A549 treated with AZD2906 at 1 μM for 4 hours (cell line): Measurements from ENCODE around the gene NDUFA13. TPM values are rescaled to one million over a fixed set of nuclear protein-coding genes. Genes with fewer than 3 reads are reported as not detected.

Experiments
- total RNA-seq: library from RNA; stranded (reverse); fragments of 200-300 nt; extraction: Qiagen RNA extraction; gene quantifications from 5 replicates; pipeline ENCODE4 v1.2.3, GENCODE V29; 2022

The NDUFA13 gene
- 149 to 172 TPM (median 159 TPM) in 5 replicates for total RNA-seq

DNA sequence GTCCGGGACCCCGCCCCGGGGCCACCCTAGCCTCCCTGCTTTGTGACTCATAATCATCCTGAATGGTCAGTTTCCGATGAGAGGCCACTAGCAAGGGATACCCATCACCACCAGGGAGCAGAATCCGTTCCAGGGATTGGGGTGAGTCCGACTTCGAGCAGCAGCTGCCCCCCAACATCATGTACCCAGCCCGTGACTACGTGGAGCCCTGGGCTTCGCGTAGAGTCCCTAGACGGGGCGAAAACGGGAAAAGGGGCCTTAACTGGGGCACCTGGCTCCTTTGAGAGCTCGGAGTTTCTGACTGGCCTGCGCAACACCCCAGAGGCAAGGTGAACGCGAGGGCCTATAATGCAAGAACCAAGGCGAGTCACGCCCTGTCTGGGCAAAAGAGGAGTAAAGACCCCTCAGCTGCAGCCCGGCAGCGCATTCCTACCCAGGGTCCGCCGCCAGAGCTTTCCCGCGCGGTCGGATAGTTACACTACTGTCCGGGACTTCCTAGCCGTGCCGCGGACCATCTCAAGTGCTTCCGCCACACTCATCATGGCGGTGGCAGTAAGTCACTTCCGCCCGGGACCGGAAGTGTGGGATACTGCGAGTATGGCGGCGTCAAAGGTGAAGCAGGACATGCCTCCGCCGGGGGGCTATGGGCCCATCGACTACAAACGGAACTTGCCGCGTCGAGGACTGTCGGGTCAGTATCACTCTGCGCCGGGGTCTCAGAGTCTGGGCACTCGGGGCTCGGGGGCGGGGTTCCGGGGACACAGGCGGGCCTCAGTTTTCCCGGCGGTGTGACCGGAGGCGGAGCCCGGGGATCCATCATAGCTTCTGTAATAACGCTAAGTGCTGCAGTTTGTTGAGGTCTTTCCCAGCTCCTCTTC lies at the start of gene NDUFA13:
Gene NDUFA13, plus strand, starts transcription at position 584 of the 878 bp plus-strand sequence. Its CDS starts 14 bp downstream, at position 598.

DNA sequence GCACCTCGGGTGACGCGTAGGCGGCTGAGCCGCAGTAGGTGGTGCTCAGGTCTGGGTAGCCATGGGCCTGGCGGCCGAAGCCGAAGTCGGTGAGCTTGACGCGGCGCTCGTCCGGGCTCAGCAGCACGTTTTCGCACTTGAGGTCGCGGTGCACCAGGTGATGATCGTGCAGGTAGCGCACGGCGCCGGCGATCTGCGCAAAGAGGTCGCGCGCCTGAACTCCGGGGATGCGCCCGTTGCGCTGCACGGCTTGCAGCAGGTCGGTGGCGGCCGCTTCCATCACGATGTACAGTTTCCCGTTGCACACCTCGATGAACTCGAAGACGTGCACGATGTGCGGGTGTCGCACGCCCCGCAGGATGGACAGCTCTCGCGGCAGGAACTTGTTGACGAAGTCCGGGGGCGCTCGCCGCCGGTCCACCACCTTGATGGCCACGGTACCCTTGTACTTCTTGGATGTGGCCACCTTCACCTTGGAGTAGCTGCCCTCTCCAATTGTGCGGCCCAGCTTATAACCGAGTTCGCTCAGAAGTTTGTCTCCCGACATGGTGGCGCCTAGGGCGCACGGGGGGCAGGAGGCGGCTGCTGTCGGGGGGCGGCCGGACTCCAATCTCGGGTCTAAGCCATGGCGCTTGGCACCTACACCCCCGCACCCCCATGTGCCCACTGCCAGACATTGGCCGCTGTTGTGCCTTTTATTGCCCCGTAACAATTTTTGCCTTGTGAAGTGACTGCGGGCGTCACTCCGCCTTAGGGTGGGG lies 964 bp upstream of the NDUFA13 start, which contains the start of gene TSSK6:
Gene TSSK6, minus strand, starts transcription at position 668 of the 761 bp plus-strand sequence. Its CDS starts 121 bp downstream, at position 547.

DNA sequence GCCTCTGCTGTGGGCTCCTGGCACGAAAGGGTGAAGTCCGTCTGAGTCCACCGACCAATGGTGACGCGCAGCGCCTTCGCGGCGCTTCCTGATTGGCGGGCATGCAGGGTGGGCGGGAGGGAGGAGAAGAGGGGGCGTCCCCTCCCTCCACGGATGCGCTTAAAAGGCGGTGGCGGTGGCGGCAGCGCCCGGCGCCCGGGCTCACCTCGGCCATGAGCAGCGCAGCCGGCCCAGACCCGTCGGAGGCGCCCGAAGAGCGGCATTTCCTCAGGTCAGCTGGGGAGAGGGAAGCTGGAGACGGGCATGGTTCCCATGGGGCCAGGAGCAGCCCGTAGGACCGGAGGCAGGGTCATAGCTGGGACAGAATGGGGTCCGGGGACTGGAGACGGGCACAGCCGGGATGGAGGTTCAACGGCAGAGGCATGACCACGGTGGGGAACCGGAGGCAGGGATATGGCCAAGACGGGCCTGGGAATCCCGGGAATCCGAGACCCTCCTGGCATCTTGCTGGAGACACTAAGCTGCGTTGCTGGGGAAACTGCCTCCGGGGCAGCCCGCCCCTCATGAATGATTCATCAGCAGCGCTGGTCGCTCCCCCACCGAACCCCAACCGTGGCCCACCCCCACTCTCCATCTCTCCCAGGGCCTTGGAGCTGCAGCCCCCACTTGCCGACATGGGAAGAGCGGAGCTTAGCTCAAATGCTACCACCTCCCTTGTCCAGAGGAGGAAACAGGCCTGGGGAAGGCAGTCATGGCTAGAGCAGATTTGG lies 12.9 kb downstream of the NDUFA13 start, which contains the start of gene YJEFN3:
Gene YJEFN3, plus strand, starts transcription at position 191 of the 770 bp plus-strand sequence. Its CDS starts 22 bp downstream, at position 213.

DNA sequence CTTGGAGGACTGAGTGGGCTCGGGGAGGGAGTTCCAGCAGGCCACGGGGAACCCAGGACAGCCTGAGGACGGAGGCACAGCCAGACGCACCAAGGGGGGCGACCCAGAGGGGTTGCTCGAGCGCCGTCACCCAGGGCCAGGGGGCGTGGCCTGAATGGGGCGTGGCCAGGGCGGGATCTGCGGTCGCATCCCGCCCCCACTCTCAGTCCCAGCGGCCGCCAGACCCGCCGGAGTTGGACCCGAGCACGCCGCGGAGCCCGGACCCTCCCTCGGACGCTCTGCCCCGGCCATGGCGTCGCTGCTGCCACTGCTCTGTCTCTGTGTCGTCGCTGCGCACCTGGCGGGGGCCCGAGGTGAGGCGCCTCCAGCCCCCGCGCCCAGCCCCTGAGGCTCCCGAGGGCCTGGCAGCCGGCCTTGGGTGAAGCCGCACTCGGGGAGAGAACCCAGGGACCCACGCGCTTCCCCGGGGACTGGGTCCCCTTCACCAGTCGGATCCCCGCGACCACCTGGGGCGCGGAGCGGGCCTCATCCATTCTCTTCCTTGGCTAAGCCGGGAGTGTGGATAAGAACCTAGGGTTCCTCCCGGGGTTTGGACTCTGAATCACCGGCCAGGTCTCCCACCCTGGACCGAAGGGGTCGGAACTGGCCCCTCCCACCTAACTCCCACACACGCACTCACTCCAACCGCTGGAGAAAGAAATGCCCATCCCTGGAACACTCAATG lies 22.2 kb downstream of the NDUFA13 start, which contains the start of gene CILP2:
Gene CILP2, plus strand, starts transcription at position 205 of the 724 bp plus-strand sequence. Its CDS starts 85 bp downstream, at position 290.

Other genes with a start within 250 kb of the NDUFA13 start
- 0.34 to 0.68 TPM (median 0.52 TPM) in 5 replicates for gene TM6SF2, start 242.9 kb upstream of the NDUFA13 start, total RNA-seq
- gene SUGP1, start 195.7 kb upstream of the NDUFA13 start, total RNA-seq: 21.1 to 29.5 TPM (median 25.4 TPM) in 5 replicates
- gene MAU2, start 195.4 kb upstream of the NDUFA13 start, total RNA-seq: 10.9 to 14.3 TPM (median 13.0 TPM) in 5 replicates
- 36.6 to 42.3 TPM (median 39.9 TPM) in 5 replicates for gene GATAD2A, start 110.5 kb upstream of the NDUFA13 start, total RNA-seq
- gene TSSK6, start 677 bp upstream of the NDUFA13 start, total RNA-seq: 1.2 to 1.8 TPM (median 1.6 TPM) in 5 replicates
- 1.6 to 4.0 TPM (median 2.9 TPM) in 5 replicates for gene YJEFN3, start 12.7 kb downstream of the NDUFA13 start, total RNA-seq
- 0.14 to 0.32 TPM (median 0.19 TPM) in 5 replicates for gene CILP2, start 22.0 kb downstream of the NDUFA13 start, total RNA-seq
- 0.93 to 2.3 TPM (median 2.2 TPM) in 5 replicates for gene PBX4, start 102.5 kb downstream of the NDUFA13 start, total RNA-seq
- gene LPAR2, start 112.0 kb downstream of the NDUFA13 start, total RNA-seq: 2.0 to 4.7 TPM (median 4.2 TPM) in 5 replicates
- gene GMIP, start 127.4 kb downstream of the NDUFA13 start, total RNA-seq: 4.8 to 6.5 TPM (median 5.3 TPM) in 5 replicates
- 24.3 to 34.7 TPM (median 32.8 TPM) in 5 replicates for gene ATP13A1, start 147.5 kb downstream of the NDUFA13 start, total RNA-seq
- gene ZNF101, start 152.6 kb downstream of the NDUFA13 start, total RNA-seq: 3.0 to 5.7 TPM (median 3.8 TPM) in 5 replicates
- 1.7 to 2.6 TPM (median 1.9 TPM) in 5 replicates for gene ZNF14, start 216.9 kb downstream of the NDUFA13 start, total RNA-seq